H1 (cell line): ENCODE measurements around the gene NSUN2.

ENCODE experiments used
- BRCA1 ChIP-seq: IDR thresholded peaks from 2 replicates; pipeline ENCODE4 v1.6.1; 2012; ENCODE audit warnings: low read depth, low read length, improper control_type of control experiment
- CTCF ChIP-seq, 3 experiments: IDR thresholded peaks; 1 replicate in 2 of 3; 2 replicates in 1 of 3; pipeline versions ENCODE4 v1.5.1 to v1.6.1; 2011; ENCODE audit warnings: low read length in 3 of 3, mild to moderate bottlenecking in 3 of 3, inconsistent platforms in 2 of 3, low read depth in 1 of 3, moderate library complexity in 1 of 3; ENCODE audit not compliant: insufficient read depth in 1 of 3; ENCODE audit errors: control extremely low read depth in 1 of 3
- EZH2 ChIP-seq: fragments of 200-600 bp; sonication (generic); IDR thresholded peaks from 2 replicates; pipeline ENCODE4 v1.7.1; 2012; ENCODE audit warnings: low read depth, mild to moderate bottlenecking, moderate library complexity, low read length, inconsistent platforms; ENCODE audit not compliant: severe bottlenecking
- KDM1A ChIP-seq: fragments of 200-600, 300-600 bp; sonication (generic); IDR thresholded peaks from 2 replicates; pipeline ENCODE4 v1.7.1; 2016; ENCODE audit warnings: mild to moderate bottlenecking, low read length, borderline replicate concordance
- NRF1 ChIP-seq: IDR thresholded peaks from 2 replicates; pipeline ENCODE4 v1.6.1; 2011; ENCODE audit warnings: mild to moderate bottlenecking, low read depth, low read length, improper control_type of control experiment
- RBBP5 ChIP-seq: IDR thresholded peaks from 2 replicates; pipeline ENCODE4 v1.7.1; 2012; ENCODE audit warnings: low read depth, mild to moderate bottlenecking, inconsistent platforms, low read length, moderate library complexity, borderline replicate concordance
- SP2 ChIP-seq: IDR thresholded peaks from 2 replicates; pipeline ENCODE4 v1.6.1; 2012; ENCODE audit warnings: mild to moderate bottlenecking, low read length, inconsistent platforms

DNA sequence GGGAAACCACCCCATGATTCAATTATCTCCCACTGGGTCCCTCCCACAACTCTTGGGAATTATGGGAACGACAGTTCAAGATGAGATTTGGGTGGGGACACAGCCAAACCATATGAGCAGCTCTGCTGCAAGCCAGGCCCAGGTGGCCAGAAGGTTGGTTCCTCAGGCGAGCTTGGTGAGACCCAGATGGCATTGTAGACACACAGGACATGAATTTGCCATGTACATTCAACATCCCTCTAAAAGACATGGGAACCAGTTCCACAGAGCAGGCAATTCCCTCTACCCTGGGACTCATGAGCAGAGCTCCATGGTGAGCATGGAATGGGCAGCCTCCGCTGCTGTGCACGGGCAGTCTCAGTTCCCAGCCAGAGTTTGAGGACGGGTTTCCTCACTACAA is 53.3 kb downstream of the NSUN2 start:
- TF ChIP-seq SP2 (no peak), CTCF (IDR thresholded peaks at IDR 0.05; ENCODE audit: control extremely low read depth in 1 of 3, insufficient read depth in 1 of 3, low read depth in 1 of 3, low read length in 3 of 3) (no peak), NRF1 (no peak), EZH2 (no peak), BRCA1 (no peak), KDM1A (no peak), RBBP5 (no peak)
